Activated gamma-delta T cell treated with Interleukin-2 at 50 U/mL for 16 hours (primary cell): ENCODE results near the gene MARK1.
"Not testable (repeated sequence)": the region's sequence is repeated elsewhere in the genome, so short reads cannot be mapped to it uniquely, and the experiment has no call there.

ENCODE experiments used
- DNase-seq: peaks from one replicate; pipeline ENCODE4 v3.0.0-alpha.2; 2020

Gene MARK1

DNA sequence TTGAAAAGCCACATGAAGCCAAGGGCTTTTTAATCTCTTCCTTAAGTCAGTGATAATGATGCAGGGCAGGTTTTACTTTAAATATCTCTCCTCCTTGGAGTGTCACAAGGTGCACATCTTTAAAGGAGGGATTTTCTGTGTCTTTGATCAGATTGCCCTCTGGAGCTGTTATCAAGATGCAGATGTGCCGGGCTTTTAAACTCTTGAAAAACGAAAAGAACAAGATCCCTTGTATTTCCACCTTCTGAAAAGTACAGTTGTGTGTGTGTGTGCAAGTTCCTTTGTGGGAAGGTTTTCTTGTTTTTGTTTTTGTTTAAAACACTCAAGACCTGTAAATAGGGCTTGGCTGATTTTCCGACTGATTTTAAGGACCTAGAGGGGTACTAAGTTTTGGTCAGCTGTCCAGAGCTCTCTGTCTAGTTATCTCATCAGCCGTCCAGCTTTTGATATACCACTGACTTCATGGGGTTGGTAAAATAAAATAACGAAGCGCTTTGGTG is 1.6 kb downstream of the MARK1 start:
- DNase-seq = no peak

DNA sequence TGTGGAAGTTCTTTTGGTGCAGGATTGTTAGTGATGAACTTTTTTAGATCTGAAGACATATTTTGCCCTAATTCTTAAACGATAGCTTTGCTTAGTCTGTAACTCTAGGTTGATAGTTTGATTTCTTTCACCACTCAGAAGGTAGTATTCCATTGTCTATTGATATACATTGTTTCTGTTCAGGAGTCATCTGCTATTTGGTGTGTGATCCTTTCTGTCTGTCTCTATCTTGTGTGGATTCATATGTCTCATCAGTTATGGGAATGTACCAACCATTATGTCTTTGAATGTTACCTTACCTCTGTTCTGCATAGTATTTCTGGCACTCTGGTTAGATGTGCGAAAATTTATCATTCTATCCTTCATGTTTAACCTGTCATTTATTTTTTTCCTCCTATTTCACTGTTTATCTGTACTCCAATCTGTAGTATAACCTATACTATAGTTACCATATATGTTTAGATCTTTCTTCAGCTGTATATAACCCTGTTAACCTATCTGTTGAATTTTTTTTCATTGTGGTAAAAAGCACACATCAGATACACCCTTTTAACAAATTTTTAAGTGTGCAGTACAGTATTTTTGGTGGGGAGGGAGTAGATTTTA is 5.7 kb downstream of the MARK1 start:
- DNase-seq = no peak

DNA sequence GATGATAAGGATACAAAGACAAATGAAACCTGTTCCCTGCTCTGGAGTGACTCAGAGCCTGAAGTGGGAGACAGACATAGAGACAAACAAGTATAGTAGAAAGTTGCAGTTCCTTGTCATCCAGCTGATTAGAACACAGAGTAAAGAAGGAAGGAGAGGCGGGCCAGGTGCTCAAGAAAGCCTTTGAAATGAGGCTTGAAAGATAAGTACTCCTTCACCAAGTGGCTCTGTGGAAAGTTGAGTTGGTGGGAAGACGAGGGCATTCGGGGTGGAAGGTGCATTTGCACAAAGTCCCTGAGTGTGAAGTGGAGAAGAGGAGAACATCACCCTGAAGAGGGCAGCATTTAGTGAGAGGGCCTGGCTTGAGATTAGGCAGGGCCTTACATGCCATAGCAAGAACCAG is 17.0 kb downstream of the MARK1 start:
- DNase-seq = no peak

DNA sequence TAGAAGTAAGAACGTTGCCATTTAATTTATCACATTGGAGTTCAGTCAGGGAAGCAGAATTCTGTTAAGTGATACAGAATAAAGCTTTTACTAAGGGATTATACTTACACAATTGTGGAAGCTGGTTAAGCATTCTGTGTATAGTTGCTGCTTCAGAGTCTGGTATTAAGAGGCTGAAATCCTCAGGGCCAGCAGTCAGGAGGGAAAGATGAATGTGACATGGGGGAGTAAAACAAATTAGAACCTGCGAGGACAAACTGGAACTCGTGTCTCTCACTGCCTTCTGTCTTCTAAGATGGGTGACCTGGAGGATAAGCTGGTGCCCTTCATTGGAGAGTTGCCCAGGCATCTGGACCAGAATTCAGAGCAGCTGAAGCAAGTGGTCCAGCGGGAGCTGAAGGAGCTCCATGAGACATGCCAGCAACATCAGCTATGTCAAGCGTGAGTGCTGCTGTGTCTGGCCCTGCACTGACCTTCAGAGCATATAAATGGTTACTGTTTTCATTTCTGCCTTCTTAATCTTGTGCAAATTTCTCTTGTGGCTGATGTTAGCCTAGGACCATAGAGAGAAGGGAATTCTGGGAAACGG is 23.0 kb downstream of the MARK1 start:
- DNase-seq = no peak

DNA sequence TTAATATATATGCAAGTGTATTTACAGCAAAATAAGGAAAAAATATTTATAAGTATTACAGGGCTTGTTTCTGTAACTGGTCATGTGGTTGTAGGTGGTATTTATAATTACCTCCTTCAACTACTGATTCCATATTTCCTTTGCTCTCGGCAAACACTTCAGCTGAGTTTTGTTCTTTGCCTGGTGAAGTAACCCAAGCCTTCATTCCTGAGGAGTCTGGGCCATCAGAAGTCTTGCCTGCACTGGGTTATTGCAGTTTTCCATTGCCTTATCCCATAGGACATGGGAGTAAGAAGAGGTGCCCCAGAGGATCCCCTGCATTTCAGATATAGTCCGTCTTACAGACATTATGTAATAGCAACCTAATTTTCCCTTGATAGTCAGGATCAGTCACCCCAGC is 23.8 kb downstream of the MARK1 start:
- no peak for DNase-seq

DNA sequence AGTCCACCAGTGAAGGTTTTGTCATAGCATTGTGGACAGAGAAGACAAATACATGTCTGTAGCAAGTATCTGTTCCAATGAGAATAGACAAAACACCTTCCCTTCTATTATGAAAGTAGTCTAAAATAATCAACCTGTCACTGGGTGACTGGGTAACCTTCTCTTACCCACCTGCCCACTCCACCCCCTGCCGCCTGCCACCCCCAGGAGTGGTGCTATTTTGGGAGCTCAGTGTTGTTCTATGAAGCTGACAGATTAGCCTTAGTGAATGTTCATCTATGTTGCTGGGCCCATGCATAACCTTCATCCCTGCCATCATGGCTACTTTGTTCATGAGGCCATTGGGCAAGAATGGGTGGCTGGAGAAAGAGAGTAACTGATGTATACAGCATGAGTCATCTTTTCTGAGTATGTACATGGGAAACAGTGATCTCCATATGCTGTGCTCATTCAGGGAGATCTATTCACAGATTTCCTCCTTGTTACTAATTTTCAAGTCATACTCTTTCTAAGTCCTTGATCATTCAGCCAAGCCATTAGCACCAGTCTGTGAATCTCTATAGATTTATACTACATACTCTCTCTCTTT is 24.8 kb downstream of the MARK1 start:
- DNase-seq = no peak

DNA sequence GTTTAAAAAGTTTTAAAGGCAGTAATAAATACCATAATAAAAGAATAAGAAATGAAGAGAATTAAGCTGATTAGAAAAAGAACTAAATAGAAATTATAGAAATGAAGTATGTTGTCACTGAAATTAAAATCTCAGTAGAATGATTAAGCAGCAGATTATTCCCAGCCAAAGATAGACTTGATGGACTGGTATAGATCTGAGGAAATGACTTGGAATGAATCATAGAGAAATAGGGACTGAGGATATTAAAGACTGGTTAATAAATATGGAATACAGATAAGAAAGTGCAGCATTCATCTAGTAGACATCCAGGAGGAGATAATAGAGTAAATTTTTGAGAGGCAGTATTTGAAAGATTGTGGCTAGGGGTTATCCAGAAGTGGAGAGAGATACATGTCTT is 28.7 kb downstream of the MARK1 start:
- DNase-seq = no peak

DNA sequence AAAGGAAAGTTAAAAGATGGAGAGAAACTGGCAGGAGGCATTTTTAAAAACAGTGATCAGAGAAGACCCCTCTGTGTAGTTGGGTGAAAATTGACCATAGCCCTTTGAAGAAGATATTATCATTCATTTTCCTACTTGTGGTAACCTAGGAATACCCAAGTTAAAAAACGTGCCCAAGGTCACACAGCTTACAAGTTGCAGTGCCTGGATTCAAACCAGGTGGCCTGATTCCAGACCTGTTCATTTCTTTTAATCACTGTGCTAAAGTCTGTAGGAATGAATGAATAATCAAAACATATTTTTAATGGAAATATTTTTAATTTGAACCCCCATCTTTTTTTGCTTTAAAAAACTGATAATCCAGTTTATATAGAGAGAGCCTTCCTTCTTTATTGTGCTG is 35.6 kb downstream of the MARK1 start:
- no peak for DNase-seq

DNA sequence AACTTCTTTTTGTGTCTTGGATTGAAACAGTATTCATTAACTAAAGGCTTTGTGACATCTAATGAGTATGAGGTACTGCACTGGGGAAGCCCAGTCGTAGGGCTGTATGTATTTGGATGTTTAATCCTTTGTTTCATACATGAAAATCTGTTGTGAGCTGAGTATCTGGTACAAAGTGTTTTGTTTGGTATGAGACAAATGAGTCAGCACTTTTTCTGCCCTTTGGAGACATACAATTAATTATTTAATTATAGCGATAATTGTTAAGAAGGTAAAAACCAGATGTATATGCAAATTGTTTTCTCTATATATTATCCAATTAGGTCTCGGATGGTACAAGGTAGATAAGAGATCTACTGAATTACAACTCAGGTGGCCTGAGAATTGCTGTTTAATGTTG is 36.3 kb downstream of the MARK1 start:
- DNase-seq = no peak

DNA sequence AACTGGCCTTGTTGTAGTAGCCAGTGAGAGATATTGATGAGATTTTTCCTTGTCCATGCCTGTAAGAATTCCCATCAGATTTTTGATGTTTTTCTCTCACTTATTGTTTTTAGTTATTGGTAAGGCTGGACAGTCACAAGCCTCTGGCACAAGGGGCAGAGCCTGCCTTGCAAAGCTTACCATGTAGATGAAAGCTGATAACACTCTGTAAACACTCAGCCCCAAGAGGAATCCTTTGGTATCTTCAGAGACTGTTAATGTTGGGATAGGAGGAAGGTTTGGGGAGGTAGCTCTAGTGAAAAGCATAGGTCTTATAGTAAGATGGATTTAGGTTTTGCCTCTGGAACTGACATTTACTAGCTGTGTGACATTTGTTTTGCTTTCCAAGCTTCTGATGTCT is 37.7 kb downstream of the MARK1 start:
- no peak for DNase-seq

DNA sequence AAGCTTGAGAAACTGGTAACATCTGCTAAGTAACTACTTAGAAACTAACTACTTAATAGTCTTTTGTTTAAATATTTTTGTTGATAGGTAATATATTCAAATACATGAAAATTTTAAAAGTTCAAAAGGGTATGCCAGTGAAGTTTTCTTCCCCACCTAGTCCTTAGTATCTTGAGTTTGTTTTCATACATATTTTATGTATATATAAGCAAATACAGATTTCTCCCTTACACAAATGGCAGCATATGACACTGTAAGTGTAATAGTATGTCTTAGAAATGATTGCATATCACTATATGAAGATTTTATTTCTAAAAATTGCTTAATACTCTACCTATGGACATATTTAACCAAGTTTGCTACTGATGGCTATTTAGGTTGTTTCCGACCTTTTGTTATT is 38.9 kb downstream of the MARK1 start:
- no peak for DNase-seq

DNA sequence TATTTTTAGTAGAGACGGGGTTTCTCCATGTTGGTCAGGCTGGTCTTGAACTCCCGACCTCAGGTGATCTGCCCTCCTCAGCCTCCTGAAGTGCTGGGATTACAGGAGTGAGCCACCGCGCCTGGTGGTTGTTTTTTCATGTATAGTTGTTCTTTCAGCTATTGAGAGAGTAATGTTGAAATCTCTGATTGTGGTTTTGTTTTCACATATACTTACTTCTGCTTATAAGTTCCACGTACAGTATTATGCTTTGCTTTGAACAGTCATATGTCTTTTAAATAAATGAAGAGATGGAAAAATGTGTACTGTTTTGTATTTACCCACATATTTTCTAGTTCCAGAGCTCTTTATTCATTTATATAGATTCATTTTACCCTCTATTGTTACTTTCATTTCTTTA is 44.5 kb downstream of the MARK1 start:
- DNase-seq = no peak

DNA sequence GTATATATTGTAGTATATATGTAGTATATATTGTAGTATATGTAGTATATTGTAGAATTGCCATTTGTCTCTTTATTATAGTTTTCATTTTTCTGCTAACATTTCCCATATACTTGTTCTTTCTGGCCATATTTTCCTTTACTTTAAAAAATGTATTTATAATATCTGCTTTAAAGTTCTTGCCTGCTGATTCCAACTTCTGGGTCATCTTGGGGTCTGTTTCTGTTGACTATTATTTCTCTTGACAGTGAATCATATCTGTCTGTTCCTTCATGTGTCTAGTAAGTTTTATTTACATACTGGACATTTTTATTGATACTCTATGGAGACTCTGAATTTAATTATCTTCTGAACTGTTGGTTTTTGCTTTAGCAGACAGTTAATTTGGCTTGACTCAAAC is 45.9 kb downstream of the MARK1 start:
- DNase-seq = no peak

DNA sequence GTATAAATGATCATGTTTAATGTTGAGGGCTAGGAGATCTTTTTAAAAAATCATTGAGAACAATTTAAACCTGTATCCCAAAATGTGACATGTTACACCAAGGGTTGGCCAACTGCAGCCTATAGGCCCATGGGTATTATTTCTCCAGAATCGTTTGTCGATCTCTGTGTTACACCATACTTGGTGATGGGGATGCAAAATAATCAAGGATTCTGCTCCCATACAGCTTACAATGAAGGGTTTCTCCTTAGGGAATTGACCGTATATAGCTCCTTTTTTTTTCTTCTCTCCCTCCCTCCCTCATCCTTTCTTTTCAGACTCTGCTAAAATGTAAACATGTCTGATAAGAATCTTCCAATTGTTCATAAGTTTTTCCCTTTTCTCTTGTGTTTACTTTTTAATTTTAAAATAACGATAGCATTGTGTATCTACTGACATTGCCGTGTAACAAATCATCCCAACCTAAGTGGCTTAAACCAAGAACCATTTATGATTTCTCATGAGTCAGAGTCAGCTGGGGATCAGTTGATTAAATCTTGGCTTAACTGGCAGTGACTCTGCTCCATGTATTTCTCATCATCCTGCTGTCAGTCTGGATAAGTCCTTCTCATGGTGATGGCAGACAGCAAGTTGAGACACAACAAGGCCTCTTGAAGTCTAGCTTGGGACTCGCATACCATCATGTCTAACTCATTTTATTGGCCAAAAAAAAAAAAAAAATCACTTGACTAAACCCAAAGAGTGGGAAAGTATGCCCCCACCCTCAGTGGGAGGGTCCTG is 48.0 kb downstream of the MARK1 start:
- DNase-seq = no peak

DNA sequence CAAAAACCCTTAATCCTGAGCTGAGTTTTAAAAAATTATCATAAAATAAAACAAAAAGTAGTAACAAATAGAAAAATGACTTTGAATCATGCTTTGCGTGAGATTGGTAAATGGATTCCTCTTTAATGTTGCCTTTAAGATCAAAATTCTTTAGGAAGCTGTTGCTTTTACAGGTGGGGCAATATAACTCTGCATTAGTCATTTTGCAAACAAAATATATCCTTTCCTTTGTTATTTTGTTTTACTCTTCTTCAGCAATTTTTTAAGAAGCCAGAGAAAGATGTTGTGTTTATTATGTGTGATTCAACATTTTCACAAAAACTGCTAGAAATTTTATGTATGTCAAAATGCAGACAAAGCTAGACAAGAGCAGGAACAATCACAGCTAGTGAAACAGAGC is 50.0 kb downstream of the MARK1 start:
- no peak for DNase-seq

DNA sequence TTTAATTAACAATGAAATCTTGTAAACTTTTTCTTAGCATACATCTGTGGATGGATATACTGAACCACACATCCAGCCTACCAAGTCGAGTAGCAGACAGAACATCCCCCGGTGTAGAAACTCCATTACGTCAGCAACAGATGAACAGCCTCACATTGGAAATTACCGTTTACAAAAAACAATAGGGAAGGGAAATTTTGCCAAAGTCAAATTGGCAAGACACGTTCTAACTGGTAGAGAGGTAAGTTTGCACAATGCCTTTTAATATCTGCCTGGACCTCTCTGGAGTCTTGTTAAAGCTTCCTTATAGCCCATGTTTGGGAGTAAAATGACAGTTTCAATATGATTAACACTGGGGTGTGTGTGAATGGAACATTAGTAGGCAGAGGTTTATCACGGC is 51.4 kb downstream of the MARK1 start:
- DNase-seq = no peak

DNA sequence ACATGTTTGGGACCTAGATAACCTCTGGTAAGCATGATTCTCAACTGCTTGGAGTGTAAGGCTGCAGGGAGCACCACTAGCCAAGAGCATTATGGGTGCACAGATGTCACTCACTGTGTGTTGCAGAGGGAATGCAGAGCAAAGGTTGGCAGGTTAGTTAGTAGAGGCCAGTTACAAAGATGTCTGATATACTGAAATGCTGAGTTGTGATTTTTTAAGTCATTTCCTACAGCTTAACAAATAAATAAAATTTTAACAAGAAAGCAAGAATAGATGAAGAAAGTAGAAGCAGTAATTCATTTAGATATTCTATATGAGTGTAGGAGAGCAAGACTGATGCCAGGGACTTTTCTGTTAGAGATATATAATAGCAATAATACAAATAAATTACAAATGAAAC is 64.8 kb downstream of the MARK1 start:
- DNase-seq = no peak

DNA sequence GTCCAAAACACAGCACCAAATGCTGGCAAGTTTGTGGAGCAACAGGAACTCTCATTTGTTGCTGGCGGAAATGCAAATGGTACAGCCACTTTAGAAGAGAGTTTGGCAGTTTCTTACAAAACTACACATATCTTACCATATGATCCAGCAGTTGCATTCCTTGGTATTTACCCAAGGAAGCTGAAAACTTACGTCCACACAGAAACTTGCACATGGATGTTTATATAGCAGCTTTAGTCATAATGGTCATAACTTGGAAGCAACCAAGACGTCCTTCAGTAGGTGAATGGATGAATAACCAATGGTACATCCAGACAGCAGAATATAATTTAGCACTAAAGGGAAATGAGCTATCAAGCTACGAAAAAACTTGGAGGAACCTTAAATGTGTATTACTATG is 66.4 kb downstream of the MARK1 start:
- DNase-seq = no peak

DNA sequence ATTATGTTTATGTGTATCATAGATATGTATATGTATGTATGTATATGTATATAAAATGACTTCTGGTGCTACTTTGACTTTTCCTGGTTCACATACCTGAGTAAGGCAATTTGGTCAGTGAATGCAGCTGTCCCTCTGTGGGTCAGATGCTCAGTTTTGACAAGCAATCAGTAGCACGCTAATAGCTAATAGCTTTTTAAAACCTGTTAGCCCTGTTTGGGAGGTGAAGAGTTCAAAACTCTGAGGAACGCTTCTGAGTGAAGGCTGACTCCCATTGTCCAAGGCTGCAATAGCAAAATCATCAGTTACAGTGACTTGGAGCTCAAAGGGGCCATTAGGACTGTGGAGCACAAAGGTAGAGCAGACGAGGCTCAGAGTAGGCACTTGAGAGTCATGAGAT is 67.2 kb downstream of the MARK1 start:
- DNase-seq = no peak

DNA sequence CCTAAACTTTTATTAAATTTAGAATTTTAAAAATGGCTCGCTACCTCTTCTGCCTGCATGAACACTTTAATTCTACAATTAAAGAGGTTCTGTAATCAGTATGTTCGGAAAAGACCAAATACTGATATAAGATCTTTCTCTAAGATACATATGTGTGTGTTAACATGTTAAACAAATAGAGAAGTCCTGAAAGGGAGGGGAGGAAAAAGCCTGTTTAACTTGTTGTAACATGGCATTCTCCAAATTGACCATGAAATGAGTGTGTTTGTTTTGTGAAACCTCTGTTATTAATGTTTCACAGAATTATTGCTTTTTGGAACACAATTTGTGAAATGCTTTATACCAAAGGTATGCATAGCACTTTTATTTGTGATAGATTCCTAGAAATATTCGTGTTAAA is 77.0 kb downstream of the MARK1 start:
- no peak for DNase-seq

DNA sequence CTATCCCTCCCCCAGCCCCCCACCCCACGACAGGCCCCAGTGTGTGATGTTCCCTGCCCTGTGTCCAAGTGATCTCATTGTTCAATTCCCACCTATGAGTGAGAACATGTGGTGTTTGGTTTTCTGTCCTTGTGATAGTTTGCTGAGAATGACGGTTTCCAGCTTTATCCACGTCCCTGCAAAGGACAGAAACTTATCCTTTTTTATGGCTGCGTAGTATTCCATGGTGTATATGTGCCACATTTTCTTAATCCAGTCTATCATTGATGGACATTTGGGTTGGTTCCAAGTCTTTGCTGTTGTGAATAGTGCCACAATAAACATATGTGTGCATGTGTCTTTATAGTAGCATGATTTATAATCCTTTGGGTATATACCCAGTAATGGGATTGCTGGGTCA is 77.7 kb downstream of the MARK1 start:
- DNase-seq = not testable (repeated sequence)

DNA sequence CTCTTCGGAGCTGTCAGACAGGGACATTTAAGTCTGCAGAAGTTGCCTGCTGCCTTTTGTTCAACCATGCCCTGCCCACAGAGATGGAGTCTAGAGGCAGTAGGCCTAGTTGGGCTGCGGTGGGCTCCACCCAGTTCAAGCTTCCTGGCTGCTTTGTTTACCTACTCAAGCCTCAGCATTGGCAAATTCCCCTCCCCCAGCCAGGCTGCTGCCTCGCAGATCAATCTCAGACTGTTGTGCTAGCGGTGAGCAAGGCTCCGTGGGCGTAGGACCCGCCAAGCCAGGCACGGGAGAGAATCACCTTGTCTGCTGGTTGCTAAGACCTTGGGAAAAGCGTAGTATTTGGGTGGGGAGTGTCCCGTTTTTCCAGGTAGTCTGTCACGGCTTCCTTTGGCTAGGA is 83.2 kb downstream of the MARK1 start:
- not testable (repeated sequence) for DNase-seq

DNA sequence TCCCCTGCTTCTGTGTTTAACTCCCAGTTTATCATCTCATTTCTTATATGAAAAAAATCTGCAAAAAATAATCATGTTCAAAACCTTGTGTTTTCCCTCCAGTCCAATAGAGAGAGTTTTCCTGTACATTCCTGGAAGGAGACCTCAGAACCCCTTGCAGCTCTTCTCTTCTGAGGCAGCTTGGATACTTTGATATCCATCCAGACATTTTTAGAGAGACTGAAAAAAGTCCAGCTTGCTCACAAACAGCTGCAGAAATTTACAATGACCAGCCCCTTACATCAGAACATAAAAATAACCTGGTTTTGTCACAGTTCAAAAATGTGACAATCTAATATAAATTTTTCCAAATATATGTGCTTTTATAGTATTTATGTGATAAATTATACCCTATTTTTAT is 88.9 kb downstream of the MARK1 start:
- DNase-seq = no peak

DNA sequence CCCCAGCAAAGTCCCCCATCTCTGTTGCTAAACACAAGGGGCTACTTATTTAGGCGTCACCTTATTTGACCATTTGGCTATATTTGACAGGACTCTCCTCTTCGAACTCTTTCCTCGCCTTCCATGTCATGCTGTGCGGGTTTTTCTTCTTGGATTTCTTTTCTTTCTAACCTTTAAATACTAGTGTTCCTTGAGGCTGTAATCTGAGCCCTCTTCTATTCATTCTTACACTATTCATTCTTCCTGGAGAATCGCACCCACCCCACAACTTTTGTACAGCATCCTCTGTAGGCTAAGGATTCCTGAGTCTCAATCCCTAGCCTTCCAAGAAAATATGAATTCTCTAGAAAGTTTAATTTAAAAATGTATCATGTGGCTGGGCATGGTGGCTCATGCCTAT is 100.5 kb downstream of the MARK1 start:
- DNase-seq = no peak
